Ishikawa (cell line): ENCODE data around the gene LDHD.

Source experiments
- CEBPB ChIP-seq: IDR thresholded peaks from 2 replicates; pipeline ENCODE4 v1.6.1; 2012
- CREB1 ChIP-seq: IDR thresholded peaks from 2 replicates; pipeline ENCODE4 v1.6.1; 2012; ENCODE audit warnings: low read depth
- EGR1 ChIP-seq: IDR thresholded peaks from 2 replicates; pipeline ENCODE4 v1.6.1; 2012
- EP300 ChIP-seq: IDR thresholded peaks from 2 replicates; pipeline ENCODE4 v1.6.1; 2012; ENCODE audit warnings: borderline replicate concordance
- FOXM1 ChIP-seq: IDR thresholded peaks from 2 replicates; pipeline ENCODE4 v1.6.1; 2012; ENCODE audit warnings: low read depth, borderline replicate concordance
- MAX ChIP-seq: IDR thresholded peaks from 2 replicates; pipeline ENCODE4 v1.6.1; 2012
- NFIC ChIP-seq: IDR thresholded peaks from 2 replicates; pipeline ENCODE4 v1.6.1; 2012
- RAD21 ChIP-seq: IDR thresholded peaks from 2 replicates; pipeline ENCODE4 v1.6.1; 2012; ENCODE audit warnings: low read depth
- TAF1 ChIP-seq: IDR thresholded peaks from 2 replicates; pipeline ENCODE4 v1.6.1; 2012; ENCODE audit warnings: low read depth, mild to moderate bottlenecking
- TCF12 ChIP-seq: IDR thresholded peaks from 2 replicates; pipeline ENCODE4 v1.6.1; 2012; ENCODE audit warnings: low read depth
- TEAD4 ChIP-seq: IDR thresholded peaks from 2 replicates; pipeline ENCODE4 v1.6.1; 2012
- YY1 ChIP-seq: IDR thresholded peaks from 2 replicates; pipeline ENCODE4 v1.6.1; 2012; ENCODE audit warnings: low read depth
- ZBTB7A ChIP-seq: IDR thresholded peaks from 2 replicates; pipeline ENCODE4 v1.6.1; 2012; ENCODE audit warnings: low read depth
- TF ChIP-seq, protein P1 (sequence below): IDR thresholded peaks from 2 replicates; pipeline ENCODE4 v1.6.1; 2012
- TF ChIP-seq, protein P2 (sequence below): IDR thresholded peaks from 2 replicates; pipeline ENCODE4 v1.6.1; 2012; ENCODE audit warnings: low read depth, mild to moderate bottlenecking

Gene LDHD

GRCh38 chr16:75088934-75089333 lies 27.6 kb downstream of the LDHD start:
- no peak for TF ChIP-seq CEBPB
- TF ChIP-seq FOXM1: no peak
- no peak for TF ChIP-seq EGR1
- no peak for TF ChIP-seq TEAD4
- TF ChIP-seq RAD21: no peak
- TF ChIP-seq, protein P1, sequence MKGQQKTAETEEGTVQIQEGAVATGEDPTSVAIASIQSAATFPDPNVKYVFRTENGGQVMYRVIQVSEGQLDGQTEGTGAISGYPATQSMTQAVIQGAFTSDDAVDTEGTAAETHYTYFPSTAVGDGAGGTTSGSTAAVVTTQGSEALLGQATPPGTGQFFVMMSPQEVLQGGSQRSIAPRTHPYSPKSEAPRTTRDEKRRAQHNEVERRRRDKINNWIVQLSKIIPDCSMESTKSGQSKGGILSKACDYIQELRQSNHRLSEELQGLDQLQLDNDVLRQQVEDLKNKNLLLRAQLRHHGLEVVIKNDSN: no peak
- no peak for TF ChIP-seq ZBTB7A
- TF ChIP-seq MAX: no peak
- no peak for TF ChIP-seq TCF12
- no peak for TF ChIP-seq TAF1
- no peak for TF ChIP-seq NFIC
- TF ChIP-seq, protein P2, sequence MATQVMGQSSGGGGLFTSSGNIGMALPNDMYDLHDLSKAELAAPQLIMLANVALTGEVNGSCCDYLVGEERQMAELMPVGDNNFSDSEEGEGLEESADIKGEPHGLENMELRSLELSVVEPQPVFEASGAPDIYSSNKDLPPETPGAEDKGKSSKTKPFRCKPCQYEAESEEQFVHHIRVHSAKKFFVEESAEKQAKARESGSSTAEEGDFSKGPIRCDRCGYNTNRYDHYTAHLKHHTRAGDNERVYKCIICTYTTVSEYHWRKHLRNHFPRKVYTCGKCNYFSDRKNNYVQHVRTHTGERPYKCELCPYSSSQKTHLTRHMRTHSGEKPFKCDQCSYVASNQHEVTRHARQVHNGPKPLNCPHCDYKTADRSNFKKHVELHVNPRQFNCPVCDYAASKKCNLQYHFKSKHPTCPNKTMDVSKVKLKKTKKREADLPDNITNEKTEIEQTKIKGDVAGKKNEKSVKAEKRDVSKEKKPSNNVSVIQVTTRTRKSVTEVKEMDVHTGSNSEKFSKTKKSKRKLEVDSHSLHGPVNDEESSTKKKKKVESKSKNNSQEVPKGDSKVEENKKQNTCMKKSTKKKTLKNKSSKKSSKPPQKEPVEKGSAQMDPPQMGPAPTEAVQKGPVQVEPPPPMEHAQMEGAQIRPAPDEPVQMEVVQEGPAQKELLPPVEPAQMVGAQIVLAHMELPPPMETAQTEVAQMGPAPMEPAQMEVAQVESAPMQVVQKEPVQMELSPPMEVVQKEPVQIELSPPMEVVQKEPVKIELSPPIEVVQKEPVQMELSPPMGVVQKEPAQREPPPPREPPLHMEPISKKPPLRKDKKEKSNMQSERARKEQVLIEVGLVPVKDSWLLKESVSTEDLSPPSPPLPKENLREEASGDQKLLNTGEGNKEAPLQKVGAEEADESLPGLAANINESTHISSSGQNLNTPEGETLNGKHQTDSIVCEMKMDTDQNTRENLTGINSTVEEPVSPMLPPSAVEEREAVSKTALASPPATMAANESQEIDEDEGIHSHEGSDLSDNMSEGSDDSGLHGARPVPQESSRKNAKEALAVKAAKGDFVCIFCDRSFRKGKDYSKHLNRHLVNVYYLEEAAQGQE: no peak
- no peak for TF ChIP-seq EP300
- TF ChIP-seq YY1: no peak
- TF ChIP-seq CREB1: no peak

DNA sequence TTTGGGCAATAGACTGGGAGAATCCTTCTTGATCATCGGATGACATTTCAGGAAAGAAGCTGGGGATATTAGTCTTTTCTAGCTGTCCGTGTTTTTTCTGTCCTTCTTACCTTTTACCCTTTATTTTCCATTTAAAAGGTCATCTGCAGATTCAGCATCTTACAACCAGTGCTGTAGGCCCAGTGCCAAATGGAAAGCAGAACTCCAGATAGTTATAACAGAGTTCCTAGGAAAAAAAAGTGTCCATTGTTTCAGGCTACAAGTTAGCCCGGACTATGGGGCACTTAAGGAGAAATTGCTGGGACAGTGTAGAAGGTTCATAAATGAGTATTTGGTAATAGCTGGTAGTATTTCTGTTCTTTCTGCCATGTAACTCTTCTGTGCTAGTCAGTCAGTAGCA lies 28.4 kb downstream of the LDHD start:
- TF ChIP-seq EGR1 (no peak), CEBPB (no peak), ZBTB7A (no peak)

DNA sequence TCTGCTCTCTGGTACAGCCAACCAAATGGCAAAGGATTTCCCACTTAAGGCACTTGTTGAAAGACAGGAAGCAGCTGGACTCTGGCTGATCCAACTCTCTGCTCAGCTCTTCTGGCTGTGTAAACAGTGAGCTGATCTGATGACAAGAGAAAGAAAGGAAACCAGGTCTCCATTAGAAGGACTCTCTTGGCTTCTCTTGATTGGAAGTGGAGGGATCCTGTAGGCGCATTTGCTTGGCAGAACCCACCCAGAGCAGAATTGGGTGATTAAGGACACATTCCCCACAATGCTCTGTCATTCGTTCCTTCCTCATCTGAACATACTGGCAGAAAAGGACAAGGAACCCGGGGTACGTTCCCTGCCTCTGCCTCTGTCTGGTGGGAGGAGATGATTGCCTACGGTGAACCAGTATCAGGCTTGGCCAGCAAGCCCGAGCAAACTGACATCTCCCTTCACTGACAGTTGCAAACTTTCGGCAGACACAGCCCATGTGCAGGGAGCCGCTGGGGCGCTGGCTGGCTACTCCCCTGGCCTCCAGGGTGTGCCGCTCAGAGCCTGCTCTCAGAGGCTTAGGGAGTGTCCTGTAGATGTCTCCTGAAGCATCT lies 29.1 kb downstream of the LDHD start:
- TF ChIP-seq NFIC (no peak), EGR1 (no peak), CEBPB (no peak), YY1 (no peak), TEAD4 (no peak), CREB1 (no peak)

- TF ChIP-seq TAF1: no peak
- TF ChIP-seq, protein P2: no peak
- TF ChIP-seq, protein P1: no peak
Observed at GRCh38 chr16:75086688-75087374, 29.7 kb downstream of the LDHD start.

DNA sequence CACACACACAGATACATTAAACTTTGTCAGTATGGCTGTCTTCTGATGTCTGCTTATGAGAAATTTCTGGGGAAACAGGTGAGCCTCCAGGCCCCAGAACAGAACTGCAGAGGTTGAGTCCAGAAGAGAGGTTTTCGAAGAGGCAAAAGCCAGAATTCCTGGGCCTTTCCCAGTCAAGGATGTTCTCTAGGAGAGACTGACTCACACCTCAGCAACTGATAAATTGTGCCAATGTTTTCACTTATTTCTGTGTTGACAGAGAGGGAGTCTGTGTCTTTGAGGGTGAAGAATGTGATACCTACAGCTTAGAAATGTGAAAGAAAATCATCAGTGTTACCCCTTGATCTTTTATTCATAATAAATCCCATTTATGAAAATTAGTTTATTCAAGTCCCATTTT lies 30.3 kb downstream of the LDHD start:
- TF ChIP-seq NFIC (no peak), YY1 (no peak), ZBTB7A (no peak), CEBPB (no peak), RAD21 (no peak), MAX (no peak), EGR1 (no peak), TCF12 (no peak), TEAD4 (no peak), CREB1 (no peak), FOXM1 (no peak), EP300 (no peak), TAF1 (no peak)
- TF ChIP-seq, protein P2: no peak
- TF ChIP-seq, protein P1: no peak
